H9 (cell line): Measurements from ENCODE around the gene ENG. TPM values are rescaled to one million over a fixed set of nuclear protein-coding genes. Genes with fewer than 3 reads are reported as not detected.

ENCODE experiments used
- DNase-seq: peaks from one replicate; pipeline ENCODE4 v3.0.0-alpha.2; 2017
- H2AFZ ChIP-seq: one replicate; pipeline ENCODE4 v1.6.1; 2013; ENCODE audit warnings: mild to moderate bottlenecking, low read length, control low read depth, moderate library complexity
- H2AK5ac ChIP-seq: 2 replicates; pipeline ENCODE4 v1.6.1; 2013; ENCODE audit warnings: low read length, control low read depth, mixed read lengths; ENCODE audit not compliant: insufficient read length
- H2BK120ac ChIP-seq: one replicate; pipeline ENCODE4 v1.6.1; 2013; ENCODE audit warnings: low read depth, mild to moderate bottlenecking, low read length, control low read depth, inconsistent platforms; ENCODE audit not compliant: poor library complexity, severe bottlenecking
- H2BK12ac ChIP-seq: 2 replicates; pipeline ENCODE4 v1.6.1; 2013; ENCODE audit warnings: low read length, control low read depth, mixed read lengths, low read depth; ENCODE audit not compliant: insufficient read length
- H2BK15ac ChIP-seq: 2 replicates; pipeline ENCODE4 v1.6.1; 2013; ENCODE audit warnings: low read depth, low read length, control low read depth
- H2BK20ac ChIP-seq: one replicate; pipeline ENCODE4 v1.6.1; 2013; ENCODE audit warnings: low read depth, mild to moderate bottlenecking, low read length, control low read depth, inconsistent platforms; ENCODE audit not compliant: poor library complexity, severe bottlenecking
- H2BK5ac ChIP-seq: 2 replicates; pipeline ENCODE4 v1.6.1; 2013; ENCODE audit warnings: low read length, control low read depth, mixed read lengths; ENCODE audit not compliant: insufficient read length
- H3K14ac ChIP-seq: 2 replicates; pipeline ENCODE4 v1.6.1; 2013; ENCODE audit warnings: low read length, control low read depth; ENCODE audit not compliant: insufficient read depth
- H3K18ac ChIP-seq: 2 replicates; pipeline ENCODE4 v1.6.1; 2013; ENCODE audit warnings: low read depth, mild to moderate bottlenecking, mixed read lengths, low read length, control low read depth; ENCODE audit not compliant: insufficient read length
- H3K23ac ChIP-seq: 2 replicates; pipeline ENCODE4 v1.6.1; 2013; ENCODE audit warnings: low read length, control low read depth, mixed read lengths, low read depth; ENCODE audit not compliant: insufficient read length
- H3K23me2 ChIP-seq: 2 replicates; pipeline ENCODE4 v1.6.1; 2013; ENCODE audit warnings: low read depth, mild to moderate bottlenecking, mixed read lengths, low read length, control low read depth; ENCODE audit not compliant: insufficient read length, poor library complexity, severe bottlenecking
- H3K27ac ChIP-seq: 2 replicates; pipeline ENCODE4 v1.5.1; 2013; ENCODE audit warnings: low read length, control low read depth, mixed read lengths, low read depth; ENCODE audit not compliant: insufficient read length
- H3K27me3 ChIP-seq: 2 replicates; pipeline ENCODE4 v1.6.1; 2013; ENCODE audit warnings: low read length, control low read depth, inconsistent platforms; ENCODE audit not compliant: insufficient read depth
- H3K4ac ChIP-seq: 2 replicates; pipeline ENCODE4 v1.6.1; 2013; ENCODE audit warnings: low read depth, mild to moderate bottlenecking, control low read depth, inconsistent platforms, low read length, moderate library complexity
- H3K4me1 ChIP-seq: 2 replicates; pipeline ENCODE4 v1.6.1; 2013; ENCODE audit warnings: low read length, control low read depth, inconsistent platforms; ENCODE audit not compliant: insufficient read depth
- H3K4me2 ChIP-seq: 2 replicates; pipeline ENCODE4 v1.6.1; 2013; ENCODE audit warnings: low read length, control low read depth, mixed read lengths; ENCODE audit not compliant: insufficient read length, insufficient read depth
- H3K56ac ChIP-seq: 2 replicates; pipeline ENCODE4 v1.6.1; 2013; ENCODE audit warnings: low read depth, mild to moderate bottlenecking, mixed read lengths, low read length, control low read depth; ENCODE audit not compliant: insufficient read length
- H3K79me1 ChIP-seq: 2 replicates; pipeline ENCODE4 v1.6.1; 2013; ENCODE audit warnings: low read depth, mild to moderate bottlenecking, moderate library complexity, low read length, control low read depth, inconsistent platforms; ENCODE audit not compliant: insufficient read depth, poor library complexity, severe bottlenecking
- H3K79me2 ChIP-seq: 2 replicates; pipeline ENCODE4 v1.6.1; 2013; ENCODE audit warnings: low read length, control low read depth, inconsistent platforms; ENCODE audit not compliant: insufficient read depth
- H3K9ac ChIP-seq: 2 replicates; pipeline ENCODE4 v1.6.1; 2013; ENCODE audit warnings: low read length, control low read depth, mixed read lengths; ENCODE audit not compliant: insufficient read length; ENCODE audit errors: extremely low read depth
- H3K9me3 ChIP-seq: one replicate; pipeline ENCODE4 v1.6.1; 2013; ENCODE audit warnings: low read depth, low read length, inconsistent platforms; ENCODE audit not compliant: control insufficient read depth
- H3T11ph ChIP-seq: one replicate; pipeline ENCODE4 v1.6.1; 2013; ENCODE audit warnings: mild to moderate bottlenecking, low read length, control low read depth, inconsistent platforms
- H4K20me1 ChIP-seq: one replicate; pipeline ENCODE4 v1.6.1; 2013; ENCODE audit not compliant: control insufficient read depth, insufficient read length, insufficient read depth
- H4K5ac ChIP-seq: 2 replicates; pipeline ENCODE4 v1.6.1; 2013; ENCODE audit warnings: low read depth, mild to moderate bottlenecking, mixed read lengths, low read length, control low read depth; ENCODE audit not compliant: insufficient read length
- H4K8ac ChIP-seq: replicated peaks from 2 replicates; pipeline ENCODE4 v1.6.1; 2013; ENCODE audit warnings: low read length, control low read depth, mixed read lengths, low read depth; ENCODE audit not compliant: insufficient read length
- H4K91ac ChIP-seq: 2 replicates; pipeline ENCODE4 v1.6.1; 2013; ENCODE audit warnings: low read depth, mild to moderate bottlenecking, moderate library complexity, mixed read lengths, low read length, control low read depth; ENCODE audit not compliant: insufficient read length
- H3K27ac Mint-ChIP-seq, 3 experiments: 2 replicates in 2 of 3; 3 replicates in 1 of 3; pipeline ENCODE4 v1.8.0; 2020 to 2021; ENCODE audit warnings: mixed read lengths in 3 of 3, mild to moderate bottlenecking in 1 of 3, moderate library complexity in 1 of 3
- H3K27me3 Mint-ChIP-seq: 2 replicates; pipeline ENCODE4 v1.8.0; 2021; ENCODE audit warnings: low read depth, mild to moderate bottlenecking, moderate library complexity, mixed read lengths
- H3K36me3 Mint-ChIP-seq, 3 experiments: 2 replicates in 2 of 3; 3 replicates in 1 of 3; pipeline ENCODE4 v1.8.0; 2020 to 2021; ENCODE audit warnings: low read depth in 3 of 3, mixed read lengths in 3 of 3; ENCODE audit not compliant: insufficient read depth in 1 of 3
- H3K4me1 Mint-ChIP-seq, 2 experiments: 2 replicates each; pipeline ENCODE4 v1.8.0; 2020; ENCODE audit warnings: mixed read lengths in 2 of 2
- H3K4me3 Mint-ChIP-seq, 2 experiments: 2 replicates in 1 of 2; 3 replicates in 1 of 2; pipeline ENCODE4 v1.8.0; 2020 to 2021; ENCODE audit warnings: mild to moderate bottlenecking in 2 of 2, mixed read lengths in 2 of 2, moderate library complexity in 1 of 2
- H3K9me3 Mint-ChIP-seq, 2 experiments: 2 replicates in 1 of 2; 3 replicates in 1 of 2; pipeline ENCODE4 v1.8.0; 2020; ENCODE audit warnings: mild to moderate bottlenecking in 2 of 2, mixed read lengths in 2 of 2, moderate library complexity in 1 of 2
- WGBS: extraction: QIAGEN DNeasy Blood & Tissue Kit; methylation state at CpG from one replicate; pipeline ENCODE4 v1.1.7; 2013; ENCODE audit warnings: missing lambda C conversion rate, low lambda C conversion rate, mixed read lengths; ENCODE audit not compliant: insufficient read length; ENCODE audit errors: extremely low coverage; 5-methylcytosine and 5-hydroxymethylcytosine counted together
- total RNA-seq: library from RNA; stranded (reverse); gene quantifications from 2 replicates; pipeline ENCODE4 v1.2.1, GENCODE V29; 2021
- TF ChIP-seq, protein P1 (sequence below): fragments of 200-600 bp; sonication (generic); conservative IDR thresholded peaks from 3 replicates; pipeline ENCODE4 v1.8.0; 2021; ENCODE audit warnings: antibody characterized with exemption, mild to moderate bottlenecking

Gene ENG
- total RNA-seq, 1 experiment from 2014 or later: 2.1 TPM

GRCh38 chr9:127895811-127896210 lies 41.4 kb upstream of the ENG start:
- Histone ChIP-seq H3K27me3 (no peaks in the 10 kb centered on the region), H2BK5ac (no peak overlapping the region), H3K27ac (no peak overlapping the region), H3K23me2 (peaks cover 4% of the 10 kb centered on the region), H3K14ac (no peak overlapping the region; the same call in 1 of the 2 replicates), H2AK5ac (no peak overlapping the region), H2AFZ (no peak overlapping the region), H4K91ac (no peak overlapping the region), H2BK120ac (no peak overlapping the region), H2BK12ac (no peak overlapping the region), H3K23ac (no peak overlapping the region), H3K18ac (no peak overlapping the region), H3K4me2 (no peak overlapping the region), H3K9me3 (no peaks in the 10 kb centered on the region), H3K4ac (no peak overlapping the region), H4K8ac (no peak overlapping the region), H4K5ac (no peak overlapping the region), H3T11ph (no peak overlapping the region), H3K56ac (no peak overlapping the region), H4K20me1 (no peaks in the 10 kb centered on the region), H2BK20ac (no peak overlapping the region), H3K9ac (no peak overlapping the region), H3K4me1 (peaks cover 3% of the 10 kb centered on the region; the same call in 1 of the 2 replicates), H3K79me2 (no peaks in the 10 kb centered on the region), H3K79me1 (no peaks in the 10 kb centered on the region), H2BK15ac (no peak overlapping the region)
- no peak for DNase-seq
- Mint-ChIP-seq H3K36me3 (peaks cover 41 to 58% (median 51%) of the 10 kb centered on the region in 3 experiments), H3K27ac (peak overlapping the region in 1 of 3 experiments; percentile 79; a peak in 1 of 7 replicates), H3K4me3 (no peak overlapping the region), H3K27me3 (no peaks in the 10 kb centered on the region), H3K4me1 (peaks cover 10 to 23% of the 10 kb centered on the region in 2 experiments), H3K9me3 (peaks cover 9% of the 10 kb centered on the region in 2 experiments; a peak in 3 of 5 replicates)
- TF ChIP-seq, protein P1, sequence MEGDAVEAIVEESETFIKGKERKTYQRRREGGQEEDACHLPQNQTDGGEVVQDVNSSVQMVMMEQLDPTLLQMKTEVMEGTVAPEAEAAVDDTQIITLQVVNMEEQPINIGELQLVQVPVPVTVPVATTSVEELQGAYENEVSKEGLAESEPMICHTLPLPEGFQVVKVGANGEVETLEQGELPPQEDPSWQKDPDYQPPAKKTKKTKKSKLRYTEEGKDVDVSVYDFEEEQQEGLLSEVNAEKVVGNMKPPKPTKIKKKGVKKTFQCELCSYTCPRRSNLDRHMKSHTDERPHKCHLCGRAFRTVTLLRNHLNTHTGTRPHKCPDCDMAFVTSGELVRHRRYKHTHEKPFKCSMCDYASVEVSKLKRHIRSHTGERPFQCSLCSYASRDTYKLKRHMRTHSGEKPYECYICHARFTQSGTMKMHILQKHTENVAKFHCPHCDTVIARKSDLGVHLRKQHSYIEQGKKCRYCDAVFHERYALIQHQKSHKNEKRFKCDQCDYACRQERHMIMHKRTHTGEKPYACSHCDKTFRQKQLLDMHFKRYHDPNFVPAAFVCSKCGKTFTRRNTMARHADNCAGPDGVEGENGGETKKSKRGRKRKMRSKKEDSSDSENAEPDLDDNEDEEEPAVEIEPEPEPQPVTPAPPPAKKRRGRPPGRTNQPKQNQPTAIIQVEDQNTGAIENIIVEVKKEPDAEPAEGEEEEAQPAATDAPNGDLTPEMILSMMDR: no peak
- no CpG with 5 or more reads among the region's 8 CpGs for whole genome bisulfite sequencing
